HEK293 (cell line): ENCODE data around the gene PAIP2.
A peak's percentile ranks its signal among the peaks of the same experiment; 100 is the strongest.

Experiments used
- CTCF ChIA-PET: fragments of 350-600 bp; formaldehyde crosslinking; extraction: SDS; loops from one replicate; lab custom pipeline; 2021; ENCODE audit warnings: antibody characterized with exemption; lab: Yijun Ruan, JAX
- POLR2A ChIA-PET: fragments of 300-600 bp; formaldehyde crosslinking; extraction: SDS; loops from one replicate; lab custom pipeline; 2020; ENCODE audit warnings: antibody characterized with exemption, inconsistent platforms; lab: Yijun Ruan, JAX
- H3K27ac ChIP-seq: fragments of 200-500 bp; sonication (Bioruptor generic); 2 replicates; pipeline ENCODE4 v1.5.1; 2014; ENCODE audit warnings: low read depth, low read length, control low read depth, inconsistent platforms; ENCODE audit errors: extremely low read depth
- H3K36me3 ChIP-seq, 2 experiments: fragments of 200-500 bp in 1 of 2; sonication (Bioruptor generic) in 1 of 2; 1 replicate in 1 of 2; 2 replicates in 1 of 2; pipeline ENCODE4 v1.5.1; 2014 to 2017; ENCODE audit warnings: inconsistent platforms in 2 of 2, low read length in 2 of 2; ENCODE audit not compliant: control insufficient read depth in 2 of 2, insufficient read depth in 1 of 2
- H3K4me1 ChIP-seq: fragments of 200-500 bp; sonication (Bioruptor generic); 2 replicates; pipeline ENCODE4 v1.5.1; 2014; ENCODE audit warnings: mild to moderate bottlenecking, low read length, inconsistent platforms; ENCODE audit not compliant: control insufficient read depth, insufficient read depth
- H3K4me3 ChIP-seq: 2 replicates; pipeline ENCODE4 v1.5.1; 2011; ENCODE audit warnings: low read depth, mild to moderate bottlenecking, control low read depth, low read length, moderate library complexity
- H3K9me3 ChIP-seq: fragments of 200-500 bp; sonication (Bioruptor generic); 2 replicates; pipeline ENCODE4 v1.5.1; 2014; ENCODE audit warnings: low read depth, low read length, inconsistent platforms; ENCODE audit not compliant: control insufficient read depth, insufficient read depth
- HIC1 ChIP-seq: fragments of 450-650 bp; formaldehyde crosslinking; IDR thresholded peaks from 2 replicates; pipeline ENCODE4 v1.5.1; 2016; ENCODE audit warnings: missing biosample characterization, missing genetic modification characterization
- KLF8 ChIP-seq: fragments of 450-650 bp; formaldehyde crosslinking; IDR thresholded peaks from 2 replicates; pipeline ENCODE4 v1.5.1; 2016; ENCODE audit warnings: missing biosample characterization, missing genetic modification characterization
- MZF1 ChIP-seq: fragments of 450-650 bp; formaldehyde crosslinking; IDR thresholded peaks from 2 replicates; pipeline ENCODE4 v1.5.1; 2017; ENCODE audit warnings: missing biosample characterization, missing genetic modification characterization, borderline replicate concordance
- PRDM4 ChIP-seq: fragments of 450-650 bp; formaldehyde crosslinking; IDR thresholded peaks from 2 replicates; pipeline ENCODE4 v1.5.1; 2017; ENCODE audit warnings: missing biosample characterization, missing genetic modification characterization
- SALL2 ChIP-seq: fragments of 450-650 bp; formaldehyde crosslinking; IDR thresholded peaks from 2 replicates; pipeline ENCODE4 v1.5.0; 2017; ENCODE audit warnings: missing biosample characterization, mild to moderate bottlenecking, missing genetic modification characterization, borderline replicate concordance
- SETDB1 ChIP-seq: IDR thresholded peaks from one replicate; pipeline ENCODE4 v1.6.1; 2017; ENCODE audit warnings: mild to moderate bottlenecking, low read length, moderate library complexity, mixed read lengths; ENCODE audit not compliant: insufficient read length
- ZBTB49 ChIP-seq: fragments of 450-650 bp; formaldehyde crosslinking; IDR thresholded peaks from 2 replicates; pipeline ENCODE4 v1.5.1; 2016; ENCODE audit warnings: missing biosample characterization, missing genetic modification characterization, low read depth
- ZFP3 ChIP-seq: fragments of 450-650 bp; formaldehyde crosslinking; IDR thresholded peaks from 2 replicates; pipeline ENCODE4 v1.5.1; 2016; ENCODE audit warnings: low read depth, missing biosample characterization, missing genetic modification characterization
- ZFP69B ChIP-seq: fragments of 450-650 bp; formaldehyde crosslinking; IDR thresholded peaks from 2 replicates; pipeline ENCODE4 v1.5.1; 2016; ENCODE audit warnings: missing biosample characterization, missing genetic modification characterization
- ZIC2 ChIP-seq: fragments of 450-650 bp; formaldehyde crosslinking; IDR thresholded peaks from 2 replicates; pipeline ENCODE4 v1.5.1; 2016; ENCODE audit warnings: missing biosample characterization, missing genetic modification characterization
- ZNF324 ChIP-seq: fragments of 450-650 bp; formaldehyde crosslinking; IDR thresholded peaks from 2 replicates; pipeline ENCODE4 v1.5.1; 2016; ENCODE audit warnings: missing biosample characterization, missing genetic modification characterization
- ZNF416 ChIP-seq: fragments of 450-650 bp; formaldehyde crosslinking; IDR thresholded peaks from 2 replicates; pipeline ENCODE4 v1.5.1; 2016; ENCODE audit warnings: missing biosample characterization, missing genetic modification characterization
- ZNF433 ChIP-seq: fragments of 450-650 bp; formaldehyde crosslinking; IDR thresholded peaks from 2 replicates; pipeline ENCODE4 v1.5.1; 2016; ENCODE audit warnings: missing biosample characterization, missing genetic modification characterization, low read depth
- ZNF544 ChIP-seq: fragments of 450-650 bp; formaldehyde crosslinking; IDR thresholded peaks from 2 replicates; pipeline ENCODE4 v1.5.0; 2017; ENCODE audit warnings: missing biosample characterization, missing genetic modification characterization
- ZNF549 ChIP-seq: fragments of 450-650 bp; IDR thresholded peaks from 2 replicates; pipeline ENCODE4 v1.5.1; 2018; ENCODE audit warnings: missing biosample characterization, missing genetic modification characterization, mild to moderate bottlenecking, inconsistent platforms, moderate library complexity
- ZNF777 ChIP-seq: fragments of 450-650 bp; formaldehyde crosslinking; IDR thresholded peaks from 2 replicates; pipeline ENCODE4 v1.5.1; 2017; ENCODE audit warnings: missing biosample characterization, missing genetic modification characterization, borderline replicate concordance
- ZSCAN4 ChIP-seq: fragments of 450-650 bp; formaldehyde crosslinking; IDR thresholded peaks from 2 replicates; pipeline ENCODE4 v1.5.1; 2017; ENCODE audit warnings: missing biosample characterization, missing genetic modification characterization
- ZSCAN5A ChIP-seq: fragments of 450-650 bp; formaldehyde crosslinking; IDR thresholded peaks from 2 replicates; pipeline ENCODE4 v1.5.1; 2016; ENCODE audit warnings: missing biosample characterization, missing genetic modification characterization

Gene PAIP2

GRCh38 chr5:139395844-139396640 lies 54.4 kb downstream of the PAIP2 start:
- Histone ChIP-seq H3K4me1 (no peaks in the 10 kb centered on the region; the same call in 1 of the 2 replicates), H3K4me3 (no peak overlapping the region), H3K9me3 (no peaks in the 10 kb centered on the region), H3K36me3 (peaks cover 0 to 6% of the 10 kb centered on the region in 2 experiments; a peak in 2 of 3 replicates), H3K27ac (no peak overlapping the region)
- CTCF ChIA-PET: no interaction called here
- POLR2A ChIA-PET: interaction anchor here (0.6 kb wide), 1 partner anchor 713 kb away, joined by 6 read pairs; no protein-coding TSS in a partner anchor
- TF ChIP-seq SALL2 (tag by site-specific recombination) (no peak), ZNF324 (tag by site-specific recombination) (no peak), ZNF544 (tag by site-specific recombination) (no peak), ZIC2 (tag by site-specific recombination) (peak; percentile 41), ZSCAN5A (no peak)

GRCh38 chr5:139396691-139397090 lies 55.0 kb downstream of the PAIP2 start:
- Histone ChIP-seq H3K4me1 (no peaks in the 10 kb centered on the region; the same call in 1 of the 2 replicates), H3K36me3 (peaks cover 0 to 12% of the 10 kb centered on the region in 2 experiments; a peak in 2 of 3 replicates), H3K9me3 (no peaks in the 10 kb centered on the region), H3K4me3 (no peak overlapping the region), H3K27ac (no peak overlapping the region)
- CTCF ChIA-PET: interaction anchor here (0.7 kb wide), 1 partner anchor 120 kb away, joined by 3 read pairs; no protein-coding TSS in a partner anchor
- POLR2A ChIA-PET: no interaction called here
- TF ChIP-seq KLF8 (tag by site-specific recombination): no peak
- no peak for TF ChIP-seq ZSCAN4 (tag by site-specific recombination)
- no peak for TF ChIP-seq ZFP69B (tag by site-specific recombination)
- TF ChIP-seq MZF1: no peak
- no peak for TF ChIP-seq SETDB1

GRCh38 chr5:139397921-139398320 lies 56.3 kb downstream of the PAIP2 start:
- Histone ChIP-seq H3K4me3 (no peak overlapping the region), H3K4me1 (no peaks in the 10 kb centered on the region; the same call in 1 of the 2 replicates), H3K36me3 (peaks cover 0 to 12% of the 10 kb centered on the region in 2 experiments; a peak in 2 of 3 replicates), H3K27ac (no peak overlapping the region), H3K9me3 (no peaks in the 10 kb centered on the region)
- TF ChIP-seq ZNF777 (tag by site-specific recombination): no peak
- no peak for TF ChIP-seq HIC1 (tag by site-specific recombination)
- no peak for TF ChIP-seq PRDM4 (tag by site-specific recombination)
- no peak for TF ChIP-seq ZNF416 (tag by site-specific recombination)
- no peak for TF ChIP-seq ZNF433 (tag by site-specific recombination)
- TF ChIP-seq ZNF549 (tag by site-specific recombination): no peak
- no peak for TF ChIP-seq ZFP3 (tag by site-specific recombination)
- TF ChIP-seq ZBTB49 (tag by site-specific recombination): no peak
- CTCF ChIA-PET: interaction anchor here (0.7 kb wide), 1 partner anchor 1180 kb away, joined by 3 read pairs; no protein-coding TSS in a partner anchor
- POLR2A ChIA-PET: no interaction called here
